MCF 10A (cell line): ENCODE measurements around the gene POU5F1. TPM values are rescaled to one million over a fixed set of nuclear protein-coding genes. Genes with fewer than 3 reads are reported as not detected.

Experiments used
- BruUV-seq: library from RNA; stranded (reverse); fragments of 400-500 nt; replicated peaks from 2 replicates; lab custom pipeline; 2021; lab: Mats Ljungman, UMichigan
- CTCF ChIA-PET: fragments of 300-600 bp; sonication (Branson Sonifier 250); formaldehyde crosslinking; extraction: SDS; loops from one replicate; lab custom pipeline; 2021; ENCODE audit warnings: antibody characterized with exemption, inconsistent platforms; lab: Yijun Ruan, JAX
- POLR2A ChIA-PET: fragments of 300-600, 350-650 bp; sonication (Branson Sonifier 250); formaldehyde crosslinking; extraction: SDS; loops from one replicate; lab custom pipeline; 2020; ENCODE audit warnings: antibody characterized with exemption, inconsistent platforms; lab: Yijun Ruan, JAX
- DNase-seq: peaks from one replicate; pipeline ENCODE4 v3.0.0-alpha.2; 2018; ENCODE audit not compliant: unreplicated experiment
- H3K27ac Mint-ChIP-seq: one replicate; pipeline ENCODE4 v1.8.0; 2022; ENCODE audit warnings: mild to moderate bottlenecking, low read depth, mixed read lengths; ENCODE audit not compliant: unreplicated experiment
- H3K27me3 Mint-ChIP-seq: one replicate; pipeline ENCODE4 v1.8.0; 2022; ENCODE audit warnings: mixed read lengths; ENCODE audit not compliant: insufficient read depth, unreplicated experiment
- H3K36me3 Mint-ChIP-seq: one replicate; pipeline ENCODE4 v1.8.0; 2022; ENCODE audit warnings: mild to moderate bottlenecking, moderate library complexity, mixed read lengths; ENCODE audit not compliant: insufficient read depth, unreplicated experiment
- H3K4me1 Mint-ChIP-seq: one replicate; pipeline ENCODE4 v1.8.0; 2022; ENCODE audit warnings: mixed read lengths; ENCODE audit not compliant: insufficient read depth, unreplicated experiment
- H3K4me3 Mint-ChIP-seq: one replicate; pipeline ENCODE4 v1.8.0; 2022; ENCODE audit warnings: mild to moderate bottlenecking, moderate library complexity, mixed read lengths; ENCODE audit not compliant: unreplicated experiment
- H3K9me3 Mint-ChIP-seq: one replicate; pipeline ENCODE4 v1.8.0; 2022; ENCODE audit warnings: mixed read lengths; ENCODE audit not compliant: unreplicated experiment
- intact Hi-C: fragments of 100-400 bp; cut with micrococcal nuclease; formaldehyde crosslinking; loops from 2 replicates; pipeline ENCODE4 v1.14.1; 2022
- total RNA-seq: library from RNA; stranded (reverse); gene quantifications from 2 replicates; pipeline ENCODE4 v1.2.3, GENCODE V29; 2022
- TF ChIP-seq, protein P1 (sequence below): fragments of 200-600 bp; IDR thresholded peaks from one replicate; pipeline ENCODE4 v1.8.0; 2022; ENCODE audit warnings: antibody characterized with exemption, mild to moderate bottlenecking; ENCODE audit not compliant: unreplicated experiment

Gene POU5F1
- total RNA-seq, 1 experiment from 2014 or later, result 1.5 TPM

DNA sequence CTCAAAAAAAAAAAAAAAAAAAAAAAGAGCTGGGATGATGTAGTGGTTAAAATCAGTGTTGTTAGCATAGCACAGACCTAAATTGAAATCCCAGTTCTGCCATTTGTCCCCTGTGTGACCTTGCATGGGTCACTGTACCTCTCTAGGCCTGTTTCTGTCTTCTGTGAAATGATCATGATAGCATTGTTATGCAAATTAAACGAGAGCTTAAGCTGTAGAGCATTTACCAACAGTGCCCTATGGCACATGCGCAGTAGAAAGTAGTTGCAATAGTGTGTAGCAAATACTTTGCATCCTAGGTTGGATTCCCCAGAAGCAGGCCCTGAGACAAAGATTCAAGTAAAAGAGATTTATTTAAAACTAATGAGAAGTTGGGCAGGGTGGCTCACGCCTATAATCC is 38.9 kb downstream of the POU5F1 start:
- intact Hi-C loops, result no loop called here
- Mint-ChIP-seq H3K27ac (no peak overlapping the region), H3K4me3 (no peak overlapping the region), H3K27me3 (no peaks in the 10 kb centered on the region), H3K36me3 (peaks cover 12% of the 10 kb centered on the region), H3K9me3 (no peaks in the 10 kb centered on the region), H3K4me1 (peaks cover 9% of the 10 kb centered on the region)
- no peak for DNase-seq
- ChIA-PET POLR2A (no interaction called here), CTCF (interaction anchor here (0.5 to 2.7 kb wide), 10 partner anchors 9 to 410 kb away, joined by 3 to 12 read pairs (median 4); no protein-coding TSS in a partner anchor)
- BruUV-seq, result no TSS peak
- TF ChIP-seq, protein P1, sequence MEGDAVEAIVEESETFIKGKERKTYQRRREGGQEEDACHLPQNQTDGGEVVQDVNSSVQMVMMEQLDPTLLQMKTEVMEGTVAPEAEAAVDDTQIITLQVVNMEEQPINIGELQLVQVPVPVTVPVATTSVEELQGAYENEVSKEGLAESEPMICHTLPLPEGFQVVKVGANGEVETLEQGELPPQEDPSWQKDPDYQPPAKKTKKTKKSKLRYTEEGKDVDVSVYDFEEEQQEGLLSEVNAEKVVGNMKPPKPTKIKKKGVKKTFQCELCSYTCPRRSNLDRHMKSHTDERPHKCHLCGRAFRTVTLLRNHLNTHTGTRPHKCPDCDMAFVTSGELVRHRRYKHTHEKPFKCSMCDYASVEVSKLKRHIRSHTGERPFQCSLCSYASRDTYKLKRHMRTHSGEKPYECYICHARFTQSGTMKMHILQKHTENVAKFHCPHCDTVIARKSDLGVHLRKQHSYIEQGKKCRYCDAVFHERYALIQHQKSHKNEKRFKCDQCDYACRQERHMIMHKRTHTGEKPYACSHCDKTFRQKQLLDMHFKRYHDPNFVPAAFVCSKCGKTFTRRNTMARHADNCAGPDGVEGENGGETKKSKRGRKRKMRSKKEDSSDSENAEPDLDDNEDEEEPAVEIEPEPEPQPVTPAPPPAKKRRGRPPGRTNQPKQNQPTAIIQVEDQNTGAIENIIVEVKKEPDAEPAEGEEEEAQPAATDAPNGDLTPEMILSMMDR, result no peak

DNA sequence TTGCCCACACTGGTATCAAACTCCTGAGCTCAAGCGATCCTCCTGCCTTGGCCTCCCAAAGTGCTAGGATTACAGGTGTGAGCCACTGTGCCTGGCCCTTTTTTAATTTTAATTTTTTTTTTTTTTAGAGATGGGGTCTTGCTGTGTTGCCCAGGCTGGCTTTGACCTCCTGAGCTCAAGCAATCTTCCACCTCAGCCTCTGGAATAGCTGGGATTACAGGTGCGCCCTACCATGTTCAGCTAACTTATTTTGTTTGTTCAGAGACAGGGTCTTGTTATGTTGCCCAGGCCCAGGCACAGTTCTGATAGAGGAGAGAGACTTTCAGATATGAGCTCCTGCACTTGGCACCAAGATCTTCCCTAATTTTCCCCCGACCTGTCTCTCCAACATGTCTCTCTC is 39.7 kb downstream of the POU5F1 start:
- Mint-ChIP-seq H3K27ac (no peak overlapping the region), H3K9me3 (no peaks in the 10 kb centered on the region), H3K36me3 (peaks cover 12% of the 10 kb centered on the region), H3K27me3 (no peaks in the 10 kb centered on the region), H3K4me1 (peaks cover 18% of the 10 kb centered on the region), H3K4me3 (no peak overlapping the region)
- ChIA-PET POLR2A (no interaction called here), CTCF (interaction anchor here (0.6 to 3.4 kb wide), 9 partner anchors 8 to 1715 kb away, joined by 3 to 15 read pairs (median 5); partner anchors contain the start of gene PSORS1C2)
- no peak for DNase-seq
- BruUV-seq, result no TSS peak
- TF ChIP-seq, protein P1, result no peak
- intact Hi-C loops, result no loop called here

DNA sequence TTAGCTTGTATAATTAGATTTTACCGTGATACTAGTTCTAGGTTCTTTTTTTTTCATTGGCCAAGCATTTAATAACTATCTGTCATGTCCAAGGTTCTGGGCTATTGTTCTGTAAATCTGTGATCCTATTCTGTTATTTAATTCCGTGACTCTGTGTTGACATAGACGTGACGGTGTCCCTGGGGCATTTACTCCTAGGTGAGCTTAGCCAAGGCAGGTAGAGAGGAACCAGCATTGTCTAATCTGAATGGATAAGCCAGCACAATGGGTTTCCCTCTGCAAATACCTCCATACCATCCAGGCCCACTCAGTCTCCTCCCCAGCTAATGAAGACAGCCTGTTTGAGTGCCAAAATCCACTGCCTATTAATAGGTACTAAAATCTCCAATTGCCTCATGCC is 41.4 kb downstream of the POU5F1 start:
- intact Hi-C loops, result loop anchor here (5.0 kb wide), 1 partner anchor 42 kb away; no protein-coding TSS in a partner anchor
- H3K27me3 Mint-ChIP-seq, result no peaks in the 10 kb centered on the region
- TF ChIP-seq, protein P1, result no peak

DNA sequence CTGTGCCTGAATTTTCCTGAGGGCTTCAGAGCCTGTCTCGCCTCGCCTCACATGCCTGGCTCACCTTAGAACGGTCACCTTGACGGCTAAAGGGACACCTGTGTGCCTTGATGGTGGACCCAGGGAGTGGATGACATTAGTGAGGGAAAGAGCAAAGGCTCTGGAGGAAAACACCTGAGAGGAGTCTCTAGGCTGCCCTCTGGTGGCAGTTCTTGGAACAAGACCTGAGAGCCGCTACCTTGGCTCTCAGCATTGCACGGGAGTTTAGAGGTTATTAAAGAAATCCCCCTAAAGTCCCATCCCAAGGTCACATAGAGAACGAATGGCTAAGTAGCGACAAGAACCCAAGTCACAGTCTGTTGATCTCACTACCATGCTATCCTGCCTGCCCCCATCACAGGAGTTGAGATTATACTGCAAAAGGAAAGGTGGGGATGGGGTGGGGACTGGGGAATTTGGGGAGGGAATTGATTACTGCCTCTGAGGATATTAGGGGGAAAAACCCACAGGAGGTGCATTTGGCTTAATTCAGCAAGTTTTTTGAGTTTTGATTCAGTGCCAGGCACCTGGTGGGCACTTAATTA is 42.3 kb downstream of the POU5F1 start:
- H3K9me3 Mint-ChIP-seq, result no peaks in the 10 kb centered on the region
- no peaks in the 10 kb centered on the region for H3K27me3 Mint-ChIP-seq
- POLR2A ChIA-PET, result interaction anchor here (1.2 to 5.1 kb wide), 2 partner anchors 13 kb away, joined by 4 to 60 read pairs; partner anchors contain the start of gene PSORS1C1
- CTCF ChIA-PET, result interaction anchor here (0.6 to 4.5 kb wide), 27 partner anchors 9 to 271 kb away, joined by 3 to 43 read pairs (median 3); partner anchors contain the start of gene PSORS1C2
- peaks cover 18% of the 10 kb centered on the region for H3K36me3 Mint-ChIP-seq
- H3K4me1 Mint-ChIP-seq, result peaks cover 38% of the 10 kb centered on the region
- H3K4me3 Mint-ChIP-seq, result no peak overlapping the region
- BruUV-seq, result no TSS peak
- H3K27ac Mint-ChIP-seq, result peak overlapping the region; percentile 82
- intact Hi-C loops, result loop anchor here (5.0 kb wide), 1 partner anchor 41 kb away; no protein-coding TSS in a partner anchor
- peak; percentile 72 for DNase-seq
- TF ChIP-seq, protein P1, result peak; percentile 88

More for the DNA sequence above, 41.4 kb downstream of the POU5F1 start:
- H3K27ac Mint-ChIP-seq, result no peak overlapping the region
- peaks cover 29% of the 10 kb centered on the region for H3K4me1 Mint-ChIP-seq
- no TSS peak for BruUV-seq
- CTCF ChIA-PET, result interaction anchor here (0.5 to 3.4 kb wide), 27 partner anchors 10 to 292 kb away, joined by 3 to 15 read pairs (median 3); partner anchors contain the start of genes PSORS1C2 and TCF19
- peaks cover 18% of the 10 kb centered on the region for H3K36me3 Mint-ChIP-seq
- DNase-seq, result no peak
- POLR2A ChIA-PET, result interaction anchor here (1.2 kb wide), 1 partner anchor 14 kb away, joined by 4 read pairs; the partner anchor contains the start of gene PSORS1C1
- H3K9me3 Mint-ChIP-seq, result no peaks in the 10 kb centered on the region
- H3K4me3 Mint-ChIP-seq, result no peak overlapping the region
